K562 (cell line): Measurements from ENCODE around the gene SH2D3A. TPM values are rescaled to one million over a fixed set of nuclear protein-coding genes. Genes with fewer than 3 reads are reported as not detected.

ENCODE experiments used
- ATF3 ChIP-seq, 2 experiments: fragments of 450-650 bp in 1 of 2; sonication (generic) in 1 of 2; formaldehyde crosslinking in 1 of 2; IDR thresholded peaks in 1 of 2; conservative IDR thresholded peaks in 1 of 2; 2 replicates each; pipeline versions ENCODE4 v1.6.1 to v1.8.1; 2016 to 2023; ENCODE audit warnings: mild to moderate bottlenecking in 2 of 2, moderate library complexity in 2 of 2, inconsistent platforms in 1 of 2, missing genetic modification reagents in 1 of 2
- BDP1 ChIP-seq: IDR thresholded peaks from 3 replicates; pipeline ENCODE4 v1.6.1; 2011; ENCODE audit not compliant: insufficient read length, insufficient read depth
- CBX1 ChIP-seq: sonication (generic); IDR thresholded peaks from 2 replicates; pipeline ENCODE4 v1.6.1; 2016; ENCODE audit warnings: antibody characterized with exemption, low read depth, mild to moderate bottlenecking
- CGGBP1 ChIP-seq: fragments of 250-450 bp; sonication (Bioruptor Pico); IDR thresholded peaks from 2 replicates; pipeline ENCODE4 v1.9.0; 2021; ENCODE audit warnings: mild to moderate bottlenecking
- ELF4 ChIP-seq: fragments of 450-650 bp; formaldehyde crosslinking; IDR thresholded peaks from 2 replicates; pipeline ENCODE4 v1.4.0; 2022; ENCODE audit warnings: missing genetic modification characterization
- EP400 ChIP-seq: fragments of 450-650 bp; IDR thresholded peaks from 2 replicates; pipeline ENCODE4 v1.6.1; 2017; ENCODE audit warnings: antibody characterized with exemption, mild to moderate bottlenecking, moderate library complexity
- GATAD2B ChIP-seq: fragments of 450-650 bp; IDR thresholded peaks from 2 replicates; pipeline ENCODE4 v1.6.1; 2017; ENCODE audit warnings: mild to moderate bottlenecking, borderline replicate concordance
- HBP1 ChIP-seq: fragments of 450-650 bp; formaldehyde crosslinking; IDR thresholded peaks from 2 replicates; pipeline ENCODE4 v1.4.0; 2022; ENCODE audit warnings: missing genetic modification characterization
- HNRNPLL ChIP-seq: fragments of 200-400 bp; formaldehyde crosslinking; IDR thresholded peaks from 2 replicates; pipeline ENCODE4 v1.6.1; 2017; ENCODE audit warnings: low read length, low read depth, mild to moderate bottlenecking; ENCODE audit not compliant: poor library complexity, severe bottlenecking
- KLF16 ChIP-seq: IDR thresholded peaks from 2 replicates; pipeline ENCODE4 v1.6.1; 2016; ENCODE audit warnings: antibody characterized with exemption
- LARP7 ChIP-seq: fragments of 450-650 bp; IDR thresholded peaks from 2 replicates; pipeline ENCODE4 v1.6.1; 2016
- MCM2 ChIP-seq: fragments of 450-650 bp; IDR thresholded peaks from 2 replicates; pipeline ENCODE4 v1.6.1; 2017; ENCODE audit warnings: low read depth, mild to moderate bottlenecking
- NCOA6 ChIP-seq: fragments of 450-650 bp; IDR thresholded peaks from 2 replicates; pipeline ENCODE4 v1.6.1; 2017; ENCODE audit warnings: mild to moderate bottlenecking
- PHTF2 ChIP-seq: fragments of 250-450 bp; sonication (Bioruptor Pico); IDR thresholded peaks from 2 replicates; pipeline ENCODE4 v1.5.0; 2021; ENCODE audit warnings: mild to moderate bottlenecking
- PML ChIP-seq: IDR thresholded peaks from 2 replicates; pipeline ENCODE4 v1.6.1; 2012; ENCODE audit warnings: low read length, inconsistent platforms
- SMAD3 ChIP-seq: fragments of 450-650 bp; formaldehyde crosslinking; conservative IDR thresholded peaks from 2 replicates; pipeline ENCODE4 v1.4.0; 2020; ENCODE audit warnings: mild to moderate bottlenecking
- SMARCA5 ChIP-seq: fragments of 450-650 bp; IDR thresholded peaks from 2 replicates; pipeline ENCODE4 v1.6.1; 2016
- ZBED1 ChIP-seq: IDR thresholded peaks from 2 replicates; pipeline ENCODE4 v1.6.1; 2014
- ZBTB26 ChIP-seq: fragments of 450-650 bp; formaldehyde crosslinking; IDR thresholded peaks from 2 replicates; pipeline ENCODE4 v1.4.0; 2022; ENCODE audit warnings: missing genetic modification characterization
- ZFP30 ChIP-seq: fragments of 250-450 bp; sonication (Bioruptor Pico); IDR thresholded peaks from 2 replicates; pipeline ENCODE4 v1.8.0; 2022; ENCODE audit warnings: moderate library complexity, mild to moderate bottlenecking, inconsistent platforms, borderline replicate concordance
- ZKSCAN8 ChIP-seq: fragments of 200-800 bp; sonication (Bioruptor generic); IDR thresholded peaks from 2 replicates; pipeline ENCODE4 v1.6.1; 2016; ENCODE audit warnings: missing genetic modification characterization, missing compliant biosample characterization
- ZNF197 ChIP-seq: fragments of 200-800 bp; sonication (Bioruptor generic); IDR thresholded peaks from 2 replicates; pipeline ENCODE4 v1.6.1; 2016; ENCODE audit warnings: low read depth, missing genetic modification characterization, missing compliant biosample characterization
- ZNF282 ChIP-seq: sonication (generic); formaldehyde crosslinking; IDR thresholded peaks from 2 replicates; pipeline ENCODE4 v1.8.1; 2023; ENCODE audit warnings: missing genetic modification reagents
- ZNF354B ChIP-seq: fragments of 250-450 bp; sonication (Bioruptor Pico); IDR thresholded peaks from 2 replicates; pipeline ENCODE4 v1.4.0; 2020
- ZNF668 ChIP-seq: fragments of 250-450 bp; sonication (Bioruptor Pico); IDR thresholded peaks from 2 replicates; pipeline ENCODE4 v1.8.0; 2022; ENCODE audit warnings: mild to moderate bottlenecking, inconsistent platforms
- polyA plus RNA-seq, 8 experiments: library from polyadenylated mRNA; depleted of rRNA in 4 of 8; stranded (reverse) in 5 of 8; unstranded in 3 of 8; fragments of >200 nt; fragmentation: Nextera tagmentation in 2 of 8; fragmentation: Illumina TruSeq in 1 of 8; extraction: Ambion mirVana in 2 of 8; extraction: Trizol in 1 of 8; gene quantifications; 2 replicates each; pipeline versions ENCODE4 v1.2.1 to v1.2.3, GENCODE V29; 2011 to 2014; ENCODE audit warnings: inconsistent platforms in 1 of 8, missing spikeins in 1 of 8
- total RNA-seq, 7 experiments: library from RNA; depleted of rRNA in 6 of 7; stranded (reverse); fragments of >200 nt in 6 of 7; fragmentation: Illumina TruSeq in 2 of 7; extraction: Trizol in 2 of 7; gene quantifications; 2 replicates each; pipeline versions ENCODE4 v1.2.1 to v1.2.3, GENCODE V29; 2011 to 2021; ENCODE audit warnings: low replicate concordance in 1 of 7

Gene SH2D3A
- total and polyA plus RNA-seq, 9 of the 15 experiments (the other 6 are each of a cell fraction or from before 2014, with no cell fraction given), result 0.75 to 26.3 (median 8.9) TPM

GRCh38 chr19:6753178-6754031 lies 13.8 kb downstream of the SH2D3A start (continued):
- TF ChIP-seq SMAD3 (CRISPR knock-in tag) (0 out of 2 replicates have a peak, but pooled peaks have one; percentile 31), PHTF2 (CRISPR knock-in tag) (no peak), GATAD2B (no peak), ZNF668 (CRISPR knock-in tag) (no peak), LARP7 (no peak; the same call in 1 of the 2 replicates), ZNF282 (no peak), ELF4 (CRISPR knock-in tag) (peak; percentile 46; the same call in 1 of the 2 replicates), EP400 (peak; percentile 98), ZFP30 (no peak), ATF3 (IDR thresholded peaks at IDR 0.05) (peak; percentile 15; the same call in 1 of the 2 replicates), ATF3 (CRISPR knock-in tag; conservative IDR thresholded peaks at IDR 0.05) (peak; percentile 74; the same call in 1 of the 2 replicates), SMARCA5 (peak; percentile 49; the same call in 1 of the 2 replicates), ZNF354B (CRISPR knock-in tag) (0 out of 2 replicates have a peak, but pooled peaks have one; percentile 23), KLF16 (peak; percentile 53), ZNF197 (CRISPR knock-in tag) (no peak), BDP1 (no peak), HNRNPLL (peak; percentile 85), CGGBP1 (no peak), ZBTB26 (CRISPR knock-in tag) (0 out of 2 replicates have a peak, but pooled peaks have one; percentile 77), HBP1 (0 out of 2 replicates have a peak, but pooled peaks have one; percentile 25), CBX1 (peak; percentile 37; the same call in 1 of the 2 replicates), MCM2 (no peak), NCOA6 (no peak), ZKSCAN8 (no peak), PML (0 out of 2 replicates have a peak, but pooled peaks have one; percentile 41), ZBED1 (no peak)
